Measurements from ENCODE around the gene GLDN.

- TF ChIP-seq CTCF (IDR thresholded peaks at IDR 0.05 in 4 of 5, conservative IDR thresholded peaks at IDR 0.05 in 1 of 5) (no peak), POLR2A (IDR thresholded peaks at IDR 0.05) (no peak)
Observed at GRCh38 chr15:51405693-51406523, 64.5 kb downstream of the GLDN start.
